MCF 10A (cell line): ENCODE results near the gene TBXAS1. TPM values are rescaled to one million over a fixed set of nuclear protein-coding genes. Genes with fewer than 3 reads are reported as not detected.

Source experiments
- BruUV-seq: library from RNA; stranded (reverse); fragments of 400-500 nt; replicated peaks from 2 replicates; lab custom pipeline; 2021; lab: Mats Ljungman, UMichigan
- CTCF ChIA-PET: fragments of 300-600 bp; sonication (Branson Sonifier 250); formaldehyde crosslinking; extraction: SDS; loops from one replicate; lab custom pipeline; 2021; ENCODE audit warnings: antibody characterized with exemption, inconsistent platforms; lab: Yijun Ruan, JAX
- POLR2A ChIA-PET: fragments of 300-600, 350-650 bp; sonication (Branson Sonifier 250); formaldehyde crosslinking; extraction: SDS; loops from one replicate; lab custom pipeline; 2020; ENCODE audit warnings: antibody characterized with exemption, inconsistent platforms; lab: Yijun Ruan, JAX
- DNase-seq: peaks from one replicate; pipeline ENCODE4 v3.0.0-alpha.2; 2018; ENCODE audit not compliant: unreplicated experiment
- H3K27ac Mint-ChIP-seq: one replicate; pipeline ENCODE4 v1.8.0; 2022; ENCODE audit warnings: mild to moderate bottlenecking, low read depth, mixed read lengths; ENCODE audit not compliant: unreplicated experiment
- H3K27me3 Mint-ChIP-seq: one replicate; pipeline ENCODE4 v1.8.0; 2022; ENCODE audit warnings: mixed read lengths; ENCODE audit not compliant: insufficient read depth, unreplicated experiment
- H3K36me3 Mint-ChIP-seq: one replicate; pipeline ENCODE4 v1.8.0; 2022; ENCODE audit warnings: mild to moderate bottlenecking, moderate library complexity, mixed read lengths; ENCODE audit not compliant: insufficient read depth, unreplicated experiment
- H3K4me1 Mint-ChIP-seq: one replicate; pipeline ENCODE4 v1.8.0; 2022; ENCODE audit warnings: mixed read lengths; ENCODE audit not compliant: insufficient read depth, unreplicated experiment
- H3K4me3 Mint-ChIP-seq: one replicate; pipeline ENCODE4 v1.8.0; 2022; ENCODE audit warnings: mild to moderate bottlenecking, moderate library complexity, mixed read lengths; ENCODE audit not compliant: unreplicated experiment
- H3K9me3 Mint-ChIP-seq: one replicate; pipeline ENCODE4 v1.8.0; 2022; ENCODE audit warnings: mixed read lengths; ENCODE audit not compliant: unreplicated experiment
- CTCF ChIP-seq: fragments of 200-600 bp; IDR thresholded peaks from one replicate; pipeline ENCODE4 v1.8.0; 2022; ENCODE audit warnings: antibody characterized with exemption, mild to moderate bottlenecking; ENCODE audit not compliant: unreplicated experiment
- intact Hi-C: fragments of 100-400 bp; cut with micrococcal nuclease; formaldehyde crosslinking; loops from 2 replicates; pipeline ENCODE4 v1.14.1; 2022
- total RNA-seq: library from RNA; stranded (reverse); gene quantifications from 2 replicates; pipeline ENCODE4 v1.2.3, GENCODE V29; 2022

TBXAS1 gene
- total RNA-seq, 1 experiment from 2014 or later = 1.5 TPM

DNA sequence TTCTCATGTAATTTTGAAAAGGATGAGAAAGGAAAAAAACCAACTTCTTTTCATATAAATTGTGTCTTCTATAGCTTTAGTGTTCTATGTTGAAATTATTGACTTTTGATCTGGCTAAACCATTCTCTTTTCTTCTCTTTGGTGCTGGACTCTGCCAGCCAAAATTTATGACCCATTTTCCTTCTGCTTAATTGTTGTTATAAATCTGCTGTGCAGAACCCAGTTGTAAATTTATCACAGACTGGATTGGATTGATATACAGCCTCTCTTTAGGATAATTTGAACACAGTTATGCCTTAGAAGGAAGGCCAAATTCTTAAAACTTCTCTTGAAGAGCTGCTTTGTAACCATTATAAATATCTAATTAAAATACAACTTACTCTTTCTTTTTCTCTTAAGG, 139.9 kb downstream of the TBXAS1 start:
- intact Hi-C loops = no loop called here
- Mint-ChIP-seq H3K4me1 (no peaks in the 10 kb centered on the region), H3K27ac (no peak overlapping the region), H3K27me3 (peaks cover 11% of the 10 kb centered on the region), H3K36me3 (peaks cover 6% of the 10 kb centered on the region), H3K4me3 (no peak overlapping the region), H3K9me3 (no peaks in the 10 kb centered on the region)
- no peak for DNase-seq
- CTCF ChIA-PET = no interaction called here
- TF ChIP-seq CTCF = no peak
- BruUV-seq = no TSS peak
- POLR2A ChIA-PET = interaction anchor here (0.7 kb wide), 1 partner anchor 102 kb away, joined by 3 read pairs; no protein-coding TSS in a partner anchor

DNA sequence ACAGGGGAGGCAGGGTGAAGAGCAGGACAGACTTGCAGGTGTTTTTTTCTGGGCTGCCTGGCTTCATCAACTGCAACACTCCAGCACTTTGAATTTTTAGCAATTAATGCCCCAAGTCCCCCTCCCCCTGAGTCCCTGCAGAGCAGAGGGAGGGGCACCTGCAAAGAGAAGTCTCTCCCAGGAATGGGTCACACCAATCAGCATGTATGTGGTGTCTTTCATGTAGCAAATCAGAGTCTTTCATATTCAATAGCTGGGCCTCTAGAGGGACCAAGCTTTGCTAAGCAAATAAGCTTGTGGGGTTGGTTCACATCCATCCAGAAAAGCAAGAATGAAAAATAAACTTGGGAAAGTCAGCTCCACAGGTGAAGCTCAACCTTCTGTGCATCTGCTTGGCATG, 143.0 kb downstream of the TBXAS1 start:
- TF ChIP-seq CTCF = no peak
- no TSS peak for BruUV-seq
- Mint-ChIP-seq H3K4me3 (no peak overlapping the region), H3K9me3 (no peaks in the 10 kb centered on the region), H3K4me1 (no peaks in the 10 kb centered on the region), H3K27ac (no peak overlapping the region), H3K36me3 (peaks cover 6% of the 10 kb centered on the region), H3K27me3 (peaks cover 11% of the 10 kb centered on the region)
- intact Hi-C loops = no loop called here
- ChIA-PET CTCF (interaction anchor here (0.5 to 0.8 kb wide), 4 partner anchors 13 to 250 kb away, joined by 3 to 4 read pairs (median 3); no protein-coding TSS in a partner anchor), POLR2A (no interaction called here)
- no peak for DNase-seq

- POLR2A ChIA-PET = no interaction called here
- peaks cover 5% of the 10 kb centered on the region for H3K36me3 Mint-ChIP-seq
- CTCF ChIA-PET = interaction anchor here (0.5 to 0.7 kb wide), 4 partner anchors 58 to 220 kb away, joined by 3 to 6 read pairs (median 3); no protein-coding TSS in a partner anchor
These were observed 144.3 kb downstream of the TBXAS1 start for GRCh38 chr7:139973101-139974050.

More at GRCh38 chr7:139973101-139974050, 144.3 kb downstream of the TBXAS1 start:
- no peak for DNase-seq
- Mint-ChIP-seq H3K9me3 (no peaks in the 10 kb centered on the region), H3K4me3 (no peak overlapping the region), H3K27me3 (peaks cover 7% of the 10 kb centered on the region), H3K27ac (no peak overlapping the region), H3K4me1 (no peaks in the 10 kb centered on the region)
- no TSS peak for BruUV-seq
- TF ChIP-seq CTCF = no peak
- intact Hi-C loops = no loop called here
